Bronchial epithelial cell (primary cell): ENCODE results near the gene GNAS. TPM values are rescaled to one million over a fixed set of nuclear protein-coding genes. Genes with fewer than 3 reads are reported as not detected.

Experiments used
- DNase-seq: peaks from one replicate; pipeline ENCODE4 v3.0.0-alpha.2; 2010; ENCODE audit warnings: low read depth
- FAIRE-seq: peaks from 2 replicates; lab custom pipeline; 2011; peaks lifted over from hg19 to GRCh38; lab: Jason Lieb, UNC
- H3K27me3 ChIP-seq: 2 replicates; pipeline ENCODE4 v1.5.1; 2011; ENCODE audit warnings: low read length; ENCODE audit not compliant: control insufficient read depth, insufficient read depth
- H3K36me3 ChIP-seq: 2 replicates; pipeline ENCODE4 v1.5.1; 2011; ENCODE audit warnings: low read length; ENCODE audit not compliant: control insufficient read depth, insufficient read depth
- H3K4me3 ChIP-seq: 2 replicates; pipeline ENCODE4 v1.5.1; 2011; ENCODE audit warnings: mild to moderate bottlenecking, low read depth, low read length, control low read depth
- CTCF ChIP-seq: IDR thresholded peaks from 2 replicates; pipeline ENCODE4 v1.5.1; 2011; ENCODE audit warnings: mild to moderate bottlenecking, moderate library complexity, low read length, control low read depth, inconsistent platforms; ENCODE audit not compliant: insufficient read depth, severe bottlenecking
- total RNA-seq: library from RNA; depleted of rRNA; stranded (reverse); fragments of >200 nt; gene quantifications from 2 replicates; pipeline ENCODE4 v1.2.1, GENCODE V29; 2014

GNAS gene
- total RNA-seq, 1 donor from 2014 or later, result 279 TPM

GRCh38 chr20:58869662-58870227 lies 17.2 kb downstream of the GNAS start:
- DNase-seq, result no peak
- TF ChIP-seq CTCF, result no peak
- Histone ChIP-seq H3K27me3 (no peaks in the 10 kb centered on the region), H3K36me3 (no peaks in the 10 kb centered on the region), H3K4me3 (no peak overlapping the region)
- no peak for FAIRE-seq

GRCh38 chr20:58870293-58871014 lies 17.9 kb downstream of the GNAS start:
- DNase-seq, result peak; percentile 43
- no peak for FAIRE-seq
- Histone ChIP-seq H3K4me3 (no peak overlapping the region), H3K36me3 (no peaks in the 10 kb centered on the region), H3K27me3 (no peaks in the 10 kb centered on the region)
- peak; percentile 90 for TF ChIP-seq CTCF

- no peak for TF ChIP-seq CTCF
- DNase-seq, result no peak
- Histone ChIP-seq H3K36me3 (no peaks in the 10 kb centered on the region), H3K27me3 (no peaks in the 10 kb centered on the region), H3K4me3 (no peak overlapping the region)
- no peak for FAIRE-seq
These were observed 19.1 kb downstream of the GNAS start for GRCh38 chr20:58871533-58872102.

- no peak for TF ChIP-seq CTCF
- DNase-seq (no peak), FAIRE-seq (no peak)
- Histone ChIP-seq H3K4me3 (no peak overlapping the region), H3K36me3 (no peaks in the 10 kb centered on the region), H3K27me3 (no peaks in the 10 kb centered on the region)
These were observed 22.0 kb downstream of the GNAS start for GRCh38 chr20:58874469-58874868.

- TF ChIP-seq CTCF, result no peak
- FAIRE-seq, result no peak
- no peak for DNase-seq
- Histone ChIP-seq H3K27me3 (no peaks in the 10 kb centered on the region), H3K36me3 (no peaks in the 10 kb centered on the region), H3K4me3 (no peak overlapping the region)
These were observed 22.6 kb downstream of the GNAS start for GRCh38 chr20:58875111-58875510.
